H4 (cell line): ENCODE measurements around the gene RAB42. TPM values are rescaled to one million over a fixed set of nuclear protein-coding genes. Genes with fewer than 3 reads are reported as not detected.

Experiments used
- total RNA-seq: library from RNA; depleted of rRNA; stranded (reverse); fragments of >200 nt; shearing (Covaris generic); gene quantifications from 2 replicates; pipeline ENCODE4 v1.2.3, GENCODE V29; 2014; rRNA removed

The RAB42 gene
- total RNA-seq, 1 experiment from 2014 or later = not detected

Other genes starting within 250 kb of the RAB42 start
- 7.9 and 15.5 TPM in 2 replicates for gene PHACTR4, start 222.5 kb upstream of the RAB42 start, total RNA-seq
- gene RCC1, start 86.2 kb upstream of the RAB42 start, total RNA-seq = 63.2 and 65.6 TPM in 2 replicates
- 25.6 and 25.8 TPM in 2 replicates for gene TRNAU1AP, start 39.2 kb upstream of the RAB42 start, total RNA-seq
- gene TAF12, start 50.8 kb downstream of the RAB42 start, total RNA-seq = 32.9 and 44.9 TPM in 2 replicates
- gene RNU11, start 56.3 kb downstream of the RAB42 start, total RNA-seq = not detected in 2 replicates
- gene GMEB1, start 76.5 kb downstream of the RAB42 start, total RNA-seq = 3.0 and 5.6 TPM in 2 replicates
- 56.8 and 65.9 TPM in 2 replicates for gene YTHDF2, start 144.7 kb downstream of the RAB42 start, total RNA-seq
- not detected in 2 replicates for gene OPRD1, start 219.9 kb downstream of the RAB42 start, total RNA-seq